ENCODE data around the gene TEPSIN.

The TEPSIN gene

DNA sequence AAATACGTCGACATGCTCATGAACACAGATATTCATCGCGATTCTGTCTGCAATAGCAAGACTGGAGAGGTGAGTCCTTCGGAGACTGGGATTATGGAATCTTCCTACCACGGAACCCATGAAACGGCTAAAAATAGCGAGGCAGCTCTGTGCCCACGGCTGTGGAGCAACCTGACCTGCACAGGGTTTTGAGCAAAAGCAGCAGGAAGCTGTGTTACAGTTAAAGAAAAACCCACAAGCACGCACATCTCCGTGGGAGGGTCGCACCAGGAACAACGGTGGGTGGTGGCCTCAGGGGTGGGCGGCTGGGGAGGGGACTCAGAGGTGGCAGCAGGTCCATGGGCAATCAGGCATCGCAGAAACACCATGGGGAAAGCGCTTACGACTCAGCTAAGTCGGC, 31.4 kb upstream of the TEPSIN start:
- no peak for DNase-seq (ENCODE audit: low spot score)

DNA sequence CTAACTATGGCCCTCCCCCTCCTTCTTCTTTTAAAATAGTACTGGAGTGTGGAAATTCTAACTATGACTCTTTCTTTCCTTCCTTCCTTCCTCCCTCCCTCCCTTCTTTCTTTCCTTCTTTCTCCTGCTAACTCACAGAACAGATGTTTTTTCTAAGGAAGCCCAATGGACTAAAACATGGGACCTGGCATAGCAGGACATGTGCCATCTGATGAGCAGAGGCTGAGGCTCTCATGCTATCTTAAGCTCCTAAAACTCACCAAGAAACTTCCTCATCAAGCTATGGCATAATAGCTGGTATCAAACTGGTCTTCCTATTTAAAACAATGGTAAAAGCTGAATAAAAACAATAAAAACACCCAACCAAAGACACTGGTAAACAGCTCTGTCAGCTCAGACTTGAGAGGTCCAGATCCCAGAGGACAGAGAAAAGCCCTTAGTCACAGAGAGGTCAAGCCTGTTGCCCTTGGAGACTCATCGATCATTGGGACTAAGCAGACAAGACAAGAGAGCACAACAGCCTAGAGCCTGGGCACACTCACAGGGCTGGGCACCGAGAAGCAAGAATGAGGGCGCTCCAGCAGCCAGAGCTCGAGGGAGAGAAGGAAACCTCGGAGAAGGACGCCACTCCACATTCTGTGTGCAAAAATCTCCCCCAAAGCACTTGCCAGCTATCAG, 28.7 kb upstream of the TEPSIN start:
- no peak for DNase-seq (ENCODE audit: low spot score)

DNA sequence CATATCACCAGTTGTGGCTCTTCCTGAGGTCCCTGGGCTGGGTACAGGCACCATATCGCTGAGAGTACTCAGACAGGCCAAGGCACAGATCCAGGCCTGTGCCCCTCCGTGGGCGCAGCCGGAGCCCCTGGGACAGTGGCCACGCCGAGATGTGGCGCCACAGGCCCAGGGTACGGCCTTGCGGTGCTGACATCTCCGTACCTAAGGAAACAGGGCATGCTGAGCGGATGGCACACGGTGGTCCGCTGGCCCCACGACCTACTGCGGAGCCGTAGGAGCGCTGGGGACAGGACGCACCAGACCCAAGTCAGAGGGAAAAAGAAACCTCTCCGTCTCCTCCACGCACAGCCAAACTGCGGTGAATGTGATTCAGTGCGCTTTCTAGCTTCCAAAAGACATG, 26.7 kb upstream of the TEPSIN start:
- no peak for DNase-seq (ENCODE audit: low spot score)

DNA sequence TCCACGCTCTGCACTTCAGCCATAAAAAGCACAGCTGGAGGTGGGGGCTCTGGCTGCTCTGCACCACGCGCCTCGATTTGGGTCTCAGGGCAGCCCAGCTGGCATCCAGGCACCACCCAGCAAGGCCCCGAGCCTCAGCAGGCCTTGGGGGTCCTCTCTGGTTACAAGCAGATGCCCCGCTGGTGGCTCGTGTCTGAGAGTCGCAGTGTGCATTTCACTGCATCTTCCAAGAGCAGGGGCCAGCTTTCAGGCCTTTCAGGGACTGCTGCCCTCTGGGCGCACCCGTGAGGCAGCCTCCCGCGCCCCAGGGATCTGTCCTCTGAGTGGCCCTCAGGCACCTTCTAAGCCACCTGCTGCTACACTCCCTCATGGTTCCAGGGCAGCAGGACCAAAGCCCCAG, 25.8 kb upstream of the TEPSIN start:
- DNase-seq (ENCODE audit: low spot score): no peak

GRCh38 chr17:81263371-81264181, 24.7 kb upstream of the TEPSIN start:
- no peak for DNase-seq (ENCODE audit: low spot score)

- DNase-seq (ENCODE audit: low spot score): no peak
Observed at GRCh38 chr17:81261582-81262336, 22.9 kb upstream of the TEPSIN start.

GRCh38 chr17:81261096-81261495, 22.2 kb upstream of the TEPSIN start:
- DNase-seq (ENCODE audit: low spot score): no peak

- DNase-seq (ENCODE audit: low spot score): no peak
Observed at GRCh38 chr17:81260641-81261040, 21.8 kb upstream of the TEPSIN start.

- no peak for DNase-seq (ENCODE audit: low spot score)
Observed at GRCh38 chr17:81260171-81260570, 21.3 kb upstream of the TEPSIN start.

DNA sequence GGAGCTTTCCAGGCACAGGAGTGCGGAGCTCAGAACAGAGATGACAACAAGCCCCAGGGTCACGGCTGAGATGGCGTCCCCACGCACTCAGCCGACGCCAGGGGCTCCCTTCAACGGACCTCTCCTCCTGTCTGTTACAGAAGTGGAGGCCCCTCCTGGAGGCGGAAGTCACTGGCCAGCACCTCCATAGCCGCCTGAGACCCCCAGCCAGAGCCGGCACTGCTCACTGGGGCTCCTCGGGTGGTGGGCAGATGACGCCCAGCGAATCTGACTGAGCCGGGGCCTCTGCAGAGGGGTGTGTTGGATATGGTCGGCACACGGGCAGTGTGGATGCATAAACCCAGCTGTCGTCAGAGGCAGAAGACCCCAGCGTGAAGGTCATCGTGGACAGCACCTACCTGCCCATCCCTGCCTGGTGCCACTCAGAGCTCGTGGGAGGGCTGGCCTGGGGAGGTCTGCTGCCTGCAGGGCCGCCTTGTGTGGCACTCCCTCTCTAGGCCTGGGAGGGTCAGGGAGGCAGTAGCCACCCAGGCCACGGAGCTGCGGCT, 20.3 kb upstream of the TEPSIN start:
- DNase-seq (ENCODE audit: low spot score): no peak

DNA sequence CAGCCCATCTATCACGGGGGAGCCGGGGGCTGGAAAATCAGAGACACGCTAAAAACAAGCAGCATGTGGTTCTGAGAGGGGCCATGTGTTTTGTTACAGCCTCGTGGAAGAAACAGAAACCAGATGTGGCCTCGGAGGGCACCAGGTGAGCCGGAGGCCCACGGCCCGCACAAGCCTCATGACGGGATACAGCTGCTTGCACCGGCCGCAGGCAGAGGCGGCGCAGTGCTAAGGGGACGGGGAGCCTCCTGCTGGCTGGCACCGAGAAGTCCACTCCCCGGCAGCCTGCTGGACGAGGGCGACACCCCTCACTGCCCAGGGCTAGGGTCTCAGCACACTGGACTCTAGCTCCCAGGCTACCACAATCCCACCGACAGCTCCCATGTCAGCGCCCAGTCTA, 19.4 kb upstream of the TEPSIN start:
- DNase-seq (ENCODE audit: low spot score): no peak

GRCh38 chr17:81257533-81257932, 18.7 kb upstream of the TEPSIN start:
- DNase-seq (ENCODE audit: low spot score): no peak

DNA sequence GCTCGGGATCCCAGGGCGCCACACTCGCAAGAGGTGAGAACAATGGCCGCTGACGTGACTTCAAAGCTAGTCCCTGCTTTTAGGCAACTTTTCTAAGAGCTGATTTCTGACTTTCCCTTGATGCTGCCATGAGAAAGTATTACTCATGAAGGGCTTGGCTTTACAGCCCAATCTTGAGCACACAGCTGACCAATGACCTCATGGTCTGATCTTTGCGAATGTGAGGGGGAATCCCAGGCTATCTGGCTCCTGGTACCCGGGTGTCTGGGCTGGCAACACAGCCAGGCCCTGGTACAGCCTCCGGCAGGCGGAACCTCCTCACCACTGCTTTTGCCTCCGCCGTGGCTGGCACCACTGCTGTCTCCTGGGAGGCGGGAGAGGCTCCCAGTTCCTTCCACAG, 17.8 kb upstream of the TEPSIN start:
- DNase-seq (ENCODE audit: low spot score): no peak

DNA sequence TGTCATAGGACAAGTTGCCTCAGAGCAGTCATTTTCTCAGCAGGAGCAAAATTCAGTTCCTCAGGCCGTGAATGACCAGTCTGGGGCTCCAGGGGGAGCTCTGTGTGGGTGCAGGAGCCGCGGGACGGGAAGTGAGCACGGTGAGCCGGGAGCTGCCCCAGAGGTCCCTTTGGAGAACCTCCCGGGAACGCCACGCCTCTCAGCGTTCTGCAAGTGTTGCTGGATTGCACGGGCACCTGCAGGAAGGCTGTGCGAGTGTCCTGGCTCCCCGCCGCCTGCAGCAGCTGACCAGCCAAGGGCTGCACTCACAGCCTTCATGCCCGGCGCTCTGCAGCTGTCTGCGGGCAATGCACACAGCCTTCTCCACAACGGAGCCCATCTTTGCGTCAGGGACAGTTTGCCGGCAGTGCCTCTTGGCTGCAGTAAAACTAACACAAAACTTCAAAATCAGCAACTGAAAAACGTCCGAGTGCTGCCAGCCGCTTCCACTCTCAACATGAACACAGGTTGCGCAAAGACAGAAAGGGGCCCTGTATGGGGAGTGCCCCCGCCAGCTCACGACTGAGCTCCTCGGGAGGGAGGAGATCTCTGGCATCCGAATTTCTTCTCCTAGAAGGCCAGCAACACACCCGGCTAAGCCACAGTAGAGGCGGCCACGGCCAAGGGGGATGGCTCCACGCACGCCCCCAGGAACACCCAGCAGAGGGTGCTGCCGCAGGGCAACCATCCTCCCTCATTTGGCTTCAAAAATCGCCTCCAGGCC, 16.3 kb upstream of the TEPSIN start:
- DNase-seq (ENCODE audit: low spot score): no peak

GRCh38 chr17:81253358-81254131, 14.7 kb upstream of the TEPSIN start:
- DNase-seq (ENCODE audit: low spot score): peak; percentile 63

GRCh38 chr17:81252987-81253329, 14.1 kb upstream of the TEPSIN start:
- DNase-seq (ENCODE audit: low spot score): no peak

GRCh38 chr17:81252326-81252986, 13.6 kb upstream of the TEPSIN start:
- DNase-seq (ENCODE audit: low spot score): no peak

DNA sequence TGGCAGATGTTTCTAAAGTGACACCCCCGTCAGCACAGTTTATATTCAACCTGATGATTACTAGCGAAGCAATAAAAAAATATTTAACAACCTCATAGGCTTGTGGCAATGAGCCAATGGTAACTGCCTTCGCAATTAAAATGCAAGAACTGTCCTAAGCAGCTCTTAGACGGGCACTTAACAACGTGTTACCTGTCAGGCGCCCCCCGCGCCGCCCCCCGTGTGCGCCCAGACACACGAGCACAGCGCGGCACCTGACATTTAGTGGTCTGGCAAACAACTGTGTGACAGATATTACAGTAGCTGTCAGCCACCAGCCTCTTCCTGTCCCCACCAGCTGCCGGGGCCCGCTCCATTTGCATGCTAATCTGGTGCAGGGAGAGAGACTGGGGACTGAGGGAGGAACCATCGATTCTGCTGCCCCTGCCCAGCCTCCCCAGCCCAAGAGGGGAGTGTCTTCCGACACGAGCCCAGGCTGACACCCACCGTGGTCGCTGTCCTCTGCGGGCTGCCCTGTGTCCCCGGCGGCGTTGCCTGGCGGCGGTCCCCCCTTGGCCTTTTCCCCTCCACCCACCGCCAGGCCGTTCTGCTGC, 12.9 kb upstream of the TEPSIN start:
- no peak for DNase-seq (ENCODE audit: low spot score)

- no peak for DNase-seq (ENCODE audit: low spot score)
Observed at GRCh38 chr17:81251094-81251708, 12.3 kb upstream of the TEPSIN start.
